Measurements from ENCODE around the gene DPAGT1.
"Not testable (repeated sequence)": the region's sequence is repeated elsewhere in the genome, so short reads cannot be mapped to it uniquely, and the experiment has no call there.

DPAGT1 gene

GRCh38 chr11:119115484-119116234 is 14.0 kb upstream of the DPAGT1 start:
- no peak for DNase-seq (ENCODE audit: low spot score)

- no peak for DNase-seq (ENCODE audit: low spot score)
These were observed 12.7 kb upstream of the DPAGT1 start for GRCh38 chr11:119114351-119114750.

GRCh38 chr11:119113716-119114115 is 12.1 kb upstream of the DPAGT1 start:
- DNase-seq (ENCODE audit: low spot score): no peak

- no peak for DNase-seq (ENCODE audit: low spot score)
These were observed 10.8 kb upstream of the DPAGT1 start for GRCh38 chr11:119112314-119113020.

- DNase-seq (ENCODE audit: low spot score): no peak
These were observed 9.8 kb upstream of the DPAGT1 start for GRCh38 chr11:119111361-119111925.

GRCh38 chr11:119110439-119110838 is 8.8 kb upstream of the DPAGT1 start:
- no peak for DNase-seq (ENCODE audit: low spot score)

- no peak for DNase-seq (ENCODE audit: low spot score)
These were observed 8.2 kb upstream of the DPAGT1 start for GRCh38 chr11:119109843-119110242.

- DNase-seq (ENCODE audit: low spot score): no peak
These were observed 7.2 kb upstream of the DPAGT1 start for GRCh38 chr11:119108857-119109221.

- peak; percentile 72 for DNase-seq (ENCODE audit: low spot score)
These were observed 6.6 kb upstream of the DPAGT1 start for GRCh38 chr11:119108146-119108856.

GRCh38 chr11:119107538-119108145 is 6.0 kb upstream of the DPAGT1 start:
- peak; percentile 43 for DNase-seq (ENCODE audit: low spot score)

- peak; percentile 93 for DNase-seq (ENCODE audit: low spot score)
These were observed 5.2 kb upstream of the DPAGT1 start, which contains the start of gene C2CD2L for GRCh38 chr11:119106564-119107537. Gene C2CD2L (plus strand): TSS chr11:119107344. CDS start chr11:119107742, 398 bp downstream.

GRCh38 chr11:119103793-119104192 is 2.1 kb upstream of the DPAGT1 start:
- no peak for DNase-seq (ENCODE audit: low spot score)

- DNase-seq (ENCODE audit: low spot score): not testable (repeated sequence)
These were observed 1.6 kb upstream of the DPAGT1 start for GRCh38 chr11:119103161-119103664.

GRCh38 chr11:119100994-119101758 is 477 bp downstream of the DPAGT1 start:
- peak; percentile 47 for DNase-seq (ENCODE audit: low spot score)

- no peak for DNase-seq (ENCODE audit: low spot score)
These were observed 1.2 kb downstream of the DPAGT1 start for GRCh38 chr11:119100246-119100970.

GRCh38 chr11:119099711-119100110 is 1.9 kb downstream of the DPAGT1 start:
- DNase-seq (ENCODE audit: low spot score): no peak

- peak; percentile 100 for DNase-seq (ENCODE audit: low spot score)
These were observed 6.4 kb downstream of the DPAGT1 start for GRCh38 chr11:119095066-119095880.

- no peak for DNase-seq (ENCODE audit: low spot score)
These were observed 6.9 kb downstream of the DPAGT1 start for GRCh38 chr11:119094816-119095065.
